A549 (cell line): ENCODE data around the gene MEF2B. TPM values are rescaled to one million over a fixed set of nuclear protein-coding genes. Genes with fewer than 3 reads are reported as not detected.

Experiments used
- ATAC-seq, 2 experiments: fragments of 200-7000 bp in 1 of 2; fragments of >200 bp in 1 of 2; cut with Nextera tagmentation in 1 of 2; cut with Tn5 transposase in 1 of 2; 3 replicates each; pipeline versions ENCODE4 v1.8.0 to v1.9.1; 2018 to 2020; ENCODE audit warnings: mild to moderate bottlenecking in 1 of 2, moderate library complexity in 1 of 2
- CTCF ChIA-PET: fragments of 300-600 bp; sonication (Branson Sonifier 250); formaldehyde crosslinking; extraction: SDS; loops from one replicate; lab custom pipeline; 2021; ENCODE audit warnings: antibody characterized with exemption, inconsistent platforms; lab: Yijun Ruan, JAX
- POLR2A ChIA-PET: fragments of 350-600 bp; formaldehyde crosslinking; extraction: SDS; loops from one replicate; lab custom pipeline; 2021; ENCODE audit warnings: antibody characterized with exemption, inconsistent platforms; lab: Yijun Ruan, JAX
- DNase-seq, 2 experiments: peaks; one replicate each; pipeline versions ENCODE4 v3.0.0 to v3.0.0-alpha.2; 2011 to 2016; ENCODE audit warnings: low read depth in 1 of 2, low spot score in 1 of 2
- FAIRE-seq: peaks from 2 replicates; lab custom pipeline; 2011; peaks lifted over from hg19 to GRCh38; lab: Jason Lieb, UNC
- H3K27ac ChIP-seq, 2 experiments: fragments of >200 bp; sonication (Bioruptor Twin); formaldehyde crosslinking; 3 replicates each; pipeline ENCODE4 v1.5.1; 2016 to 2017
- H3K4me1 ChIP-seq: fragments of >200 bp; sonication (Bioruptor Twin); formaldehyde crosslinking; 3 replicates; pipeline ENCODE4 v1.6.1; 2016
- H3K4me2 ChIP-seq: fragments of >200 bp; sonication (Bioruptor Twin); formaldehyde crosslinking; 3 replicates; pipeline ENCODE4 v1.6.1; 2016
- H3K4me3 ChIP-seq: fragments of >200 bp; sonication (Bioruptor Twin); formaldehyde crosslinking; 3 replicates; pipeline ENCODE4 v1.5.1; 2016
- H3K9me3 ChIP-seq: fragments of >200 bp; sonication (Bioruptor Twin); formaldehyde crosslinking; 3 replicates; pipeline ENCODE4 v1.6.1; 2016
- CBX2 ChIP-seq: fragments of 200-600 bp; sonication (generic); IDR thresholded peaks from 2 replicates; pipeline ENCODE4 v1.6.1; 2016; ENCODE audit warnings: low read depth, mild to moderate bottlenecking, borderline replicate concordance
- CBX8 ChIP-seq: fragments of 200-600 bp; sonication (generic); IDR thresholded peaks from 2 replicates; pipeline ENCODE4 v1.6.1; 2016
- EHF ChIP-seq: fragments of 250-450 bp; sonication (Bioruptor Pico); IDR thresholded peaks from 2 replicates; pipeline ENCODE4 v1.5.0; 2020; ENCODE audit warnings: mild to moderate bottlenecking
- EHMT2 ChIP-seq: fragments of 200-600 bp; sonication (generic); IDR thresholded peaks from 2 replicates; pipeline ENCODE4 v1.6.1; 2016; ENCODE audit warnings: antibody characterized with exemption, low read depth, mild to moderate bottlenecking, moderate library complexity
- ESRRA ChIP-seq: fragments of 150-350 bp; IDR thresholded peaks from 2 replicates; pipeline ENCODE4 v1.6.1; 2014; ENCODE audit warnings: mild to moderate bottlenecking, low read length, borderline replicate concordance
- FOSL2 ChIP-seq, 2 experiments: fragments of 450-650 bp in 1 of 2; fragments of >200 bp in 1 of 2; sonication (Bioruptor Twin) in 1 of 2; formaldehyde crosslinking; IDR thresholded peaks; 2 replicates each; pipeline versions ENCODE4 v1.5.0 to v1.6.1; 2016 to 2020; ENCODE audit warnings: mild to moderate bottlenecking in 1 of 2, moderate library complexity in 1 of 2
- GATA3 ChIP-seq: IDR thresholded peaks from 2 replicates; pipeline ENCODE4 v1.6.1; 2012; ENCODE audit warnings: borderline replicate concordance
- NPAS2 ChIP-seq: fragments of 250-450 bp; sonication (Bioruptor Pico); IDR thresholded peaks from 2 replicates; pipeline ENCODE4 v1.8.0; 2022; ENCODE audit warnings: mild to moderate bottlenecking, moderate library complexity, borderline replicate concordance
- POLR2AphosphoS2 ChIP-seq: conservative IDR thresholded peaks from 2 replicates; pipeline ENCODE4 v1.6.1; 2012; ENCODE audit warnings: low read length, improper control_type of control experiment, inconsistent platforms
- RAD21 ChIP-seq, 2 experiments: fragments of >200 bp in 1 of 2; sonication (Bioruptor Twin) in 1 of 2; formaldehyde crosslinking in 1 of 2; IDR thresholded peaks in 1 of 2; conservative IDR thresholded peaks in 1 of 2; 2 replicates in 1 of 2; 3 replicates in 1 of 2; pipeline ENCODE4 v1.6.1; 2012 to 2018; ENCODE audit warnings: inconsistent platforms in 1 of 2
- RARB ChIP-seq: fragments of 250-450 bp; sonication (Bioruptor Pico); IDR thresholded peaks from 2 replicates; pipeline ENCODE4 v1.8.0; 2021; ENCODE audit warnings: mild to moderate bottlenecking, moderate library complexity
- RFX5 ChIP-seq: fragments of 450-650 bp; IDR thresholded peaks from 2 replicates; pipeline ENCODE4 v1.7.1; 2014; ENCODE audit warnings: antibody characterized with exemption, mild to moderate bottlenecking, moderate library complexity
- ZC3H11A ChIP-seq: fragments of 450-650 bp; IDR thresholded peaks from 2 replicates; pipeline ENCODE4 v1.6.1; 2014; ENCODE audit warnings: antibody characterized with exemption, mild to moderate bottlenecking
- WGBS: methylation state at CpG from one replicate; pipeline ENCODE4 v1.1.6; 2017; ENCODE audit errors: missing lambda C conversion rate; 5-methylcytosine and 5-hydroxymethylcytosine counted together
- polyA plus RNA-seq, 4 experiments: library from polyadenylated mRNA; depleted of rRNA in 3 of 4; stranded (reverse); fragments of >200 nt; fragmentation: RNase III in 1 of 4; extraction: RNeasy Plus Mini Kit Qiagen cat#74134 plus additional on column Dnase treatment in 1 of 4; gene quantifications; 2 replicates in 3 of 4; 3 replicates in 1 of 4; pipeline ENCODE4 v1.2.3, GENCODE V29; 2011 to 2017
- TF ChIP-seq, protein P1 (sequence below): fragments of >200 bp; sonication (Bioruptor Twin); formaldehyde crosslinking; IDR thresholded peaks from 3 replicates; pipeline ENCODE4 v1.5.1; 2016
- TF ChIP-seq, protein P2 (sequence below): fragments of 150-350 bp; IDR thresholded peaks from 2 replicates; pipeline ENCODE4 v1.6.1; 2014; ENCODE audit warnings: low read depth, mild to moderate bottlenecking, low read length
- TF ChIP-seq, protein P3 (sequence below): fragments of 250-450 bp; sonication (Bioruptor Pico); IDR thresholded peaks from 2 replicates; pipeline ENCODE4 v1.5.0; 2021; ENCODE audit warnings: mild to moderate bottlenecking, moderate library complexity, borderline replicate concordance
- TF ChIP-seq, protein P4 (sequence below): fragments of 450-650 bp; IDR thresholded peaks from 2 replicates; pipeline ENCODE4 v1.6.1; 2014; ENCODE audit warnings: antibody characterized with exemption
- TF ChIP-seq, protein P5 (sequence below): fragments of 250-450 bp; sonication (Bioruptor Pico); IDR thresholded peaks from 2 replicates; pipeline ENCODE4 v1.5.0; 2020; ENCODE audit warnings: low read depth, mild to moderate bottlenecking, moderate library complexity

The MEF2B gene
- polyA plus RNA-seq, 2 of the 4 experiments (the other 2 are of a cell fraction): 0.10 to 0.13 TPM

DNA sequence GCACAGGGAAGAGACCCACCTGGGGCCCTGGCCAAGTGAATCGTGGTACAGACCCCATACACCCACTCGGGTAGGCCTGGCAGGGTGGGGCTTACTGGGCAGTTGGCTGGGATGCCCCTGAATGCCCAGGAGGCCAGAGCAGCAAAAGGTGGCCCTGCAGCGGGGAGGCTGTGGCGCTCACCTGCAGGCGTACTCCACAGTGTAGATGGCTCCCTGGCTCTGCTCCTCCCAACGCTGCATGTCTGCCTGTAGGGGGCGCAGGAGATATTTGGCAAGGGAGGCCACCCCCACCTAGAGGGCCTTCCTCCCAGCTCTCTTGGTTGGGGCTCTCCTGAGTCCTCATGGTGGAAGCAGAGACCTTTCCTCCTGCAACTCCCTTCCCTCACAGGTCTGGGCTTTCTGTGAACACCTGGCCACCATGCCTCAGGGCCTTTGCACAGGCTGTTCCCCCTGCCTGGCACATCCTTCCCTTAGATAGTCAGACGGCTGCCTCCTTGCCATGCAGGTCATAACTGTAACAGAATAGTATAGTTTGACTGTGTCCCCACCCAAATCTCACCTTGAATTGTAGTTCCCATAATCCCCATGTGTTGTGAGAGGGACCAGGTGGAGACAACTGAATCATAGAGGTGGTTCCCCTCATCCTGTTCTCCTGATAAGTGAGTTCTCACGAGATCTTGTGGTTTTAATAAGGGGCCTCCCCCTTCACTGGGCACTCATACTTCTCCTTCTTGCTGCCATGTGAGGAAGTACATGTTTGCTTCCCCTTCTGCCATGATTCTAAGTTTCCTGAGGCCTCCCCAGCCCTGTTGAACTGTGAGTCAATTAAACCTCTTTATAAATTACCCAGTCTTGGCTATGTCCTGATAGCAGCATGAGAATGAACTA, 16.0 kb upstream of the MEF2B start:
- H3K4me1 ChIP-seq: peaks cover 10% of the 10 kb centered on the region; the same call in 2 of the 3 replicates
- H3K27ac ChIP-seq: no peak overlapping the region
- TF ChIP-seq RAD21 (conservative IDR thresholded peaks at IDR 0.05 in 1 of 2, IDR thresholded peaks at IDR 0.05 in 1 of 2) (peak in 1 of 2 experiments; percentile 51; a peak in 2 of 5 replicates), RARB (CRISPR knock-in tag) (no peak)
- TF ChIP-seq, protein P1, sequence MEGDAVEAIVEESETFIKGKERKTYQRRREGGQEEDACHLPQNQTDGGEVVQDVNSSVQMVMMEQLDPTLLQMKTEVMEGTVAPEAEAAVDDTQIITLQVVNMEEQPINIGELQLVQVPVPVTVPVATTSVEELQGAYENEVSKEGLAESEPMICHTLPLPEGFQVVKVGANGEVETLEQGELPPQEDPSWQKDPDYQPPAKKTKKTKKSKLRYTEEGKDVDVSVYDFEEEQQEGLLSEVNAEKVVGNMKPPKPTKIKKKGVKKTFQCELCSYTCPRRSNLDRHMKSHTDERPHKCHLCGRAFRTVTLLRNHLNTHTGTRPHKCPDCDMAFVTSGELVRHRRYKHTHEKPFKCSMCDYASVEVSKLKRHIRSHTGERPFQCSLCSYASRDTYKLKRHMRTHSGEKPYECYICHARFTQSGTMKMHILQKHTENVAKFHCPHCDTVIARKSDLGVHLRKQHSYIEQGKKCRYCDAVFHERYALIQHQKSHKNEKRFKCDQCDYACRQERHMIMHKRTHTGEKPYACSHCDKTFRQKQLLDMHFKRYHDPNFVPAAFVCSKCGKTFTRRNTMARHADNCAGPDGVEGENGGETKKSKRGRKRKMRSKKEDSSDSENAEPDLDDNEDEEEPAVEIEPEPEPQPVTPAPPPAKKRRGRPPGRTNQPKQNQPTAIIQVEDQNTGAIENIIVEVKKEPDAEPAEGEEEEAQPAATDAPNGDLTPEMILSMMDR: peak; percentile 46
- DNase-seq: peak in 1 of 2 experiments; percentile 61
- peak; percentile 89 to 98 for ATAC-seq
- no peak for FAIRE-seq
- WGBS: 69% methylated on average over 7 of the region's 9 CpGs
- H3K9me3 ChIP-seq: no peaks in the 10 kb centered on the region
- no peak overlapping the region for H3K4me2 ChIP-seq
- H3K4me3 ChIP-seq: no peak overlapping the region
- POLR2A ChIA-PET: no interaction called here
- CTCF ChIA-PET: interaction anchor here (0.5 to 2.0 kb wide), 6 partner anchors 9 to 166 kb away, joined by 3 to 6 read pairs (median 3); no protein-coding TSS in a partner anchor

DNA sequence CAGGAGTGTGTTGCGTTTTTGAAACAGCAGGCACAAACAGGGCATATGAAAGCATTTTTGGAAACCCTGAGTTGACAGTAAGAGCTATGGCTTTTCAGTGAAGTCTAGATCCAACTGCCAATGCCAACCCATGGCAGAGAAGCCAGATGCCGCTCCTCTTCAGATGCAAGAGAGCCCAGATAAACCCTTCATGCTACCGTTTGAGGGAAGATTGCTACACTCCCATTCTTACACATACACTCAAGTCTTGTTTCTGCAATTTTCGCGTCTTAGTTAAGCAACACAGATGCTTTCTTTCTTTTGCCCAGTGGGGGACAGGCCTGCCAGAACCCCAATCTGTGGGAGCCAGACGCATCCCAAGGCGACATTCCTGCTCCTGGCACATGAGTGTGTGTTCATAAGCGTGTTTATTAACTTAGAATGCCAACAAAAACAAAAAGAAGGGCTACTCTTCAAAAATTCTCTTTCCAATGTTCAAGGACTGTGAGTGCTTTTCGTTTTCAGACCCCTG, 11.5 kb upstream of the MEF2B start:
- DNase-seq (no peak), ATAC-seq (no peak), FAIRE-seq (no peak)
- 91% methylated on average over 9 of the region's 9 CpGs for WGBS
- no peak for TF ChIP-seq GATA3
- TF ChIP-seq, protein P2, sequence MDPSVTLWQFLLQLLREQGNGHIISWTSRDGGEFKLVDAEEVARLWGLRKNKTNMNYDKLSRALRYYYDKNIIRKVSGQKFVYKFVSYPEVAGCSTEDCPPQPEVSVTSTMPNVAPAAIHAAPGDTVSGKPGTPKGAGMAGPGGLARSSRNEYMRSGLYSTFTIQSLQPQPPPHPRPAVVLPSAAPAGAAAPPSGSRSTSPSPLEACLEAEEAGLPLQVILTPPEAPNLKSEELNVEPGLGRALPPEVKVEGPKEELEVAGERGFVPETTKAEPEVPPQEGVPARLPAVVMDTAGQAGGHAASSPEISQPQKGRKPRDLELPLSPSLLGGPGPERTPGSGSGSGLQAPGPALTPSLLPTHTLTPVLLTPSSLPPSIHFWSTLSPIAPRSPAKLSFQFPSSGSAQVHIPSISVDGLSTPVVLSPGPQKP: no peak
- TF ChIP-seq EHF (CRISPR knock-in tag): no peak
- TF ChIP-seq NPAS2 (CRISPR knock-in tag): no peak
- TF ChIP-seq EHMT2: no peak
- TF ChIP-seq ZC3H11A: no peak
- TF ChIP-seq CBX2: no peak
- no peak for TF ChIP-seq RFX5
- TF ChIP-seq, protein P3, sequence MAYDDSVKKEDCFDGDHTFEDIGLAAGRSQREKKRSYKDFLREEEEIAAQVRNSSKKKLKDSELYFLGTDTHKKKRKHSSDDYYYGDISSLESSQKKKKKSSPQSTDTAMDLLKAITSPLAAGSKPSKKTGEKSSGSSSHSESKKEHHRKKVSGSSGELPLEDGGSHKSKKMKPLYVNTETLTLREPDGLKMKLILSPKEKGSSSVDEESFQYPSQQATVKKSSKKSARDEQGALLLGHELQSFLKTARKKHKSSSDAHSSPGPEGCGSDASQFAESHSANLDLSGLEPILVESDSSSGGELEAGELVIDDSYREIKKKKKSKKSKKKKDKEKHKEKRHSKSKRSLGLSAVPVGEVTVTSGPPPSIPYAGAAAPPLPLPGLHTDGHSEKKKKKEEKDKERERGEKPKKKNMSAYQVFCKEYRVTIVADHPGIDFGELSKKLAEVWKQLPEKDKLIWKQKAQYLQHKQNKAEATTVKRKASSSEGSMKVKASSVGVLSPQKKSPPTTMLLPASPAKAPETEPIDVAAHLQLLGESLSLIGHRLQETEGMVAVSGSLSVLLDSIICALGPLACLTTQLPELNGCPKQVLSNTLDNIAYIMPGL (CRISPR knock-in tag): no peak
- TF ChIP-seq CBX8: no peak
- no peak for TF ChIP-seq POLR2AphosphoS2
- TF ChIP-seq ESRRA: no peak
- TF ChIP-seq, protein P4, sequence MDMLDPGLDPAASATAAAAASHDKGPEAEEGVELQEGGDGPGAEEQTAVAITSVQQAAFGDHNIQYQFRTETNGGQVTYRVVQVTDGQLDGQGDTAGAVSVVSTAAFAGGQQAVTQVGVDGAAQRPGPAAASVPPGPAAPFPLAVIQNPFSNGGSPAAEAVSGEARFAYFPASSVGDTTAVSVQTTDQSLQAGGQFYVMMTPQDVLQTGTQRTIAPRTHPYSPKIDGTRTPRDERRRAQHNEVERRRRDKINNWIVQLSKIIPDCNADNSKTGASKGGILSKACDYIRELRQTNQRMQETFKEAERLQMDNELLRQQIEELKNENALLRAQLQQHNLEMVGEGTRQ: no peak
- no peak for TF ChIP-seq FOSL2 (IDR thresholded peaks at IDR 0.05)
- no peak for TF ChIP-seq FOSL2 (CRISPR knock-in tag; IDR thresholded peaks at IDR 0.05)
- TF ChIP-seq, protein P5, sequence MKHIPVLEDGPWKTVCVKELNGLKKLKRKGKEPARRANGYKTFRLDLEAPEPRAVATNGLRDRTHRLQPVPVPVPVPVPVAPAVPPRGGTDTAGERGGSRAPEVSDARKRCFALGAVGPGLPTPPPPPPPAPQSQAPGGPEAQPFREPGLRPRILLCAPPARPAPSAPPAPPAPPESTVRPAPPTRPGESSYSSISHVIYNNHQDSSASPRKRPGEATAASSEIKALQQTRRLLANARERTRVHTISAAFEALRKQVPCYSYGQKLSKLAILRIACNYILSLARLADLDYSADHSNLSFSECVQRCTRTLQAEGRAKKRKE (CRISPR knock-in tag): no peak
- Histone ChIP-seq H3K9me3 (no peaks in the 10 kb centered on the region), H3K4me2 (no peak overlapping the region), H3K4me3 (no peak overlapping the region), H3K4me1 (no peaks in the 10 kb centered on the region), H3K27ac (no peak overlapping the region)
- ChIA-PET CTCF (interaction anchor here (0.6 kb wide), 1 partner anchor 734 kb away, joined by 3 read pairs; no protein-coding TSS in a partner anchor), POLR2A (no interaction called here)
